GM12892 (cell line): ENCODE data around the gene IL2RA.

ENCODE experiments used
- DNase-seq: peaks from one replicate; pipeline ENCODE4 v3.0.0; 2011; ENCODE audit not compliant: insufficient read length
- FAIRE-seq: peaks from 2 replicates; lab custom pipeline; 2011; peaks lifted over from hg19 to GRCh38; lab: Jason Lieb, UNC
- POLR2A ChIP-seq: IDR thresholded peaks from 2 replicates; pipeline ENCODE4 v1.6.1; 2011; ENCODE audit warnings: low read depth, low read length, control low read depth
- POLR2AphosphoS5 ChIP-seq: IDR thresholded peaks from 2 replicates; pipeline ENCODE4 v1.6.1; 2011; ENCODE audit warnings: low read depth, low read length, control low read depth
- TAF1 ChIP-seq: IDR thresholded peaks from 2 replicates; pipeline ENCODE4 v1.6.1; 2011; ENCODE audit warnings: low read depth, mild to moderate bottlenecking, control low read depth, low read length, borderline replicate concordance

IL2RA gene

DNA sequence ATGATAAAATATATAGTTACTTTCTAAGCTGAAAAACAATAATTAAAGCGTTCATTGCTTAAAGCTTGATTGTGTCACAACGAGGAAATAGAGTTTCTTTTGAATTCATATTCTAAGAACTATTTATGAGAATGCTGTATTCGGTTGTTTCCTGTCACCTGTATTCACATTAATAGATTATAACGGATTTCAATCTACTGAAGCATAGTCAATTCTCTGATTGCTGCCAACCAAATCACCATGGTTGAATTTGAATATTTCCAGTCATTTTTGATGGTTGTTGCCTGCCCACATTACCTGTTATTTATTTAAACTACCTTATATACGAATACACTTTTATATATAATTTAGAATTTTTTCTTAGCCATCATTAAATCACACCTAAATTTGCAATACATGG, 22.0 kb downstream of the IL2RA start:
- TF ChIP-seq POLR2AphosphoS5 (no peak), TAF1 (no peak), POLR2A (no peak)
- DNase-seq: no peak
- no peak for FAIRE-seq

DNA sequence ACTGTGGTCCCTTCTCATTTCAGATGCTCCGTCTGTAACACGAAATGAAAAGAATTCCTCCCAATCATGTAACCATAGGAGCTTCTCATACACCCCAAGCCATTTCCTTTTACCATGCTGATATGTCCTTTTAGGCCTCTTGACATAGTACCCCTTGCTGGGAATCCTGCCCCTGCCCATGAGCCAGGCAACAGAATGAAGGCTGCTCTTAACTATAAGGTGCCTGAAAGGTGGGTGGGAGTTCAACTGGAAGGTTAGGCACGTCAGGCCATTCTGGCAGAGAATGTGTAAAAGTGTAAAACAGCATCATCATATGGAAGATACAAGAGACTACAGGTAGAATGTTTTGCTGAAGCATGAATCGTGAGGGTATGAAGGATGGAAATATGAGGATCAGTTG, 22.5 kb downstream of the IL2RA start:
- FAIRE-seq: no peak
- TF ChIP-seq TAF1 (no peak), POLR2A (no peak), POLR2AphosphoS5 (no peak)
- DNase-seq: no peak

DNA sequence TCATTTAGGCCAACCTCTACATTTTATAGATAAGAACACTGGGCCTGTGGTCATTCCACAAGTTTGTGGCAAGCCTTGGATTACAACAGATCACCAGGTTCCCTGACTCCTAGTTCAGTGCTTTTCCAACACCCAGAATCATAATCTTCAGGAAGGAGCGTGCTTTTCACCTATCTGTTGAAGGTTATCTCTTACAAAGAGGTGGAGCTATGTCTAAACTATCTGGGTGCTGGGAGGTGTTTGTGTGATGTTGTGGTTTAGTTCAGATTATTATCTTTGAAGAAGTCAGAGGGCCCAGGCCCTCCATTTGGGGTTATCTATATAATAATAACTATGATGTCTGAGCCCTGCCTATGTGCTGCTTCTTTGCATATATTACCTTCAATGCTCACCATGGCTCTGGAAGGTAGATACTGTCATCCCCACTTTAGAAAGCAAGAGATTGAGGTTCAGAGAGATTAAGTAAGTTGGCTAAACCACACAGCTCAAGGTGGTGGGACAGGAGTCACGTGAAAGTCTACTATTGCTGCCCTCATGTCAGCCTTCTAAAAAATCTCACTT, 24.0 kb downstream of the IL2RA start:
- no peak for FAIRE-seq
- TF ChIP-seq POLR2A (no peak), POLR2AphosphoS5 (no peak), TAF1 (no peak)
- no peak for DNase-seq

DNA sequence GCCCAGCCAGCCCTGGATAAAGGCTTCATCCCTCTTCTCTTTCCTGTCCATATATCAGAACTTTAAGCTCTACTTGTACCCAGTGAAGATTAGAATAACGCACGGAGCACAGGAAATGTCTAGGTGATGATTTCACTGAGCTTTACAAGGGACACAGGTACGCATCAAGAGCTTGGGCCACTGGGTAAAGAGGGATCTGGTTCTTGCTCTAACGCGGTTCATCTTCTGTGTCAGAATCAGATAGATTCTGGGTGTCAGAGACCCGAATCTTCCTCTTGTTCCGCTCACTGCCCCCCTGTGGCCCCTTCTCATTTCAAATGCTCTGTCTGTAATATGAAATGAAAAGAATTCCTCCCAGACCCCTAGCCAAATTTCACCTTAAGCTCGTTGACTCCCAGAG, 24.7 kb downstream of the IL2RA start:
- TF ChIP-seq TAF1 (no peak), POLR2AphosphoS5 (no peak), POLR2A (no peak)
- no peak for DNase-seq

DNA sequence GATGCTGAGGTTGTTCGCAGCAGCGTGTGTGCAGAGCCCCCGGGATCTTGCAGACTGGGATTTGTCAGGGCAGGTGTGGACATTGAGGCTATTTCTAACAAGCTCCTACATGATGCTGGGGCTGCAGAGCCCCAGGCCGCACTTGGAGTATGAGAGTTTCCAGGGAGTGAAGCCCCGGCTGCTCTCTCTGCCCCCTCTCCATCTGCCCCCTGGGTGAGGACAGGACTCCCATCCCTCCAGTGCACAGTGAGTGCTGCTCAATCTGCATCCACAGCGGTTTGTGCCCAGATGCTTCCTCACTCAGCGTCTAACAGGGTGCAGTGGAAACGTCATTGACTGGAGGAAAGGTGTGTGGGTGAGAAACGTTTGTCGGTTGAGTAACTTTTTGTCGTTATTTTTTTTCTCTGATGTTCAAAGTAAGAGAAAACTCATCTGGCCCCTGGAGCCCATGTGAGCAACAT, 25.3 kb downstream of the IL2RA start:
- DNase-seq (no peak), FAIRE-seq (peak; percentile 96)
- TF ChIP-seq POLR2AphosphoS5 (no peak), POLR2A (no peak), TAF1 (no peak)

More for the DNA sequence above, 24.7 kb downstream of the IL2RA start:
- no peak for FAIRE-seq

DNA sequence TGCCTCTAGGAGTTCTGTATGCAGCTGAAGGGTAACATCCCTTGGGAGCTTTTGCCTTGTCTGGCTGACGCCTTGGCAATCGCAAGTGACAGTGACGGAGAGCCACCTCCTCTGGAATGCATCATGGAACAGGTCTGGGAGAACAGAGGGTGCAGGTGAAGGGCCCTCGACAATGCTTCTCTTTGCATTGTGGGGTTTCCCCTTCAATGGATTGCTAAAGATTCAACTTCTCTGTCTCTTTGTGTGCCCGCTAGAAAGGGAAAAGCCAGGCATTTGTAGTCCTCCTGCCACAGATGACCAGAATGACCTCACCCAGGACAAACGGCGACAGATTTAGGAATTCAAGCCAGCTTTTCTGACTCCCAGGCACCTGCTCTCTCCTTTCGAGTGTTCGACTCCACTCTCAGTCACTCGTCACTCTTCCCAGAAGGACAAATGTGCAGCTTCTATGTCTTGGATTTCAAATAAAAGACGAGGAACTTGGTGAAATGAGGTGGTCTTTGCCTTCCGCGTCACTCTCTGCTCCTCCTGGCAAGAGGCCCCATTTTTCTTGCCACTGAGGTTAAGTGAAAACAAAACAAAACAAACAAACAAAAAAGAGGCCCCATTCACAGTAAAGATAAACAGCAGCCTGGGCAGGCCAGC, 26.1 kb downstream of the IL2RA start:
- FAIRE-seq (no peak), DNase-seq (no peak)
- no peak for TF ChIP-seq TAF1
- no peak for TF ChIP-seq POLR2A
- TF ChIP-seq POLR2AphosphoS5: no peak

DNA sequence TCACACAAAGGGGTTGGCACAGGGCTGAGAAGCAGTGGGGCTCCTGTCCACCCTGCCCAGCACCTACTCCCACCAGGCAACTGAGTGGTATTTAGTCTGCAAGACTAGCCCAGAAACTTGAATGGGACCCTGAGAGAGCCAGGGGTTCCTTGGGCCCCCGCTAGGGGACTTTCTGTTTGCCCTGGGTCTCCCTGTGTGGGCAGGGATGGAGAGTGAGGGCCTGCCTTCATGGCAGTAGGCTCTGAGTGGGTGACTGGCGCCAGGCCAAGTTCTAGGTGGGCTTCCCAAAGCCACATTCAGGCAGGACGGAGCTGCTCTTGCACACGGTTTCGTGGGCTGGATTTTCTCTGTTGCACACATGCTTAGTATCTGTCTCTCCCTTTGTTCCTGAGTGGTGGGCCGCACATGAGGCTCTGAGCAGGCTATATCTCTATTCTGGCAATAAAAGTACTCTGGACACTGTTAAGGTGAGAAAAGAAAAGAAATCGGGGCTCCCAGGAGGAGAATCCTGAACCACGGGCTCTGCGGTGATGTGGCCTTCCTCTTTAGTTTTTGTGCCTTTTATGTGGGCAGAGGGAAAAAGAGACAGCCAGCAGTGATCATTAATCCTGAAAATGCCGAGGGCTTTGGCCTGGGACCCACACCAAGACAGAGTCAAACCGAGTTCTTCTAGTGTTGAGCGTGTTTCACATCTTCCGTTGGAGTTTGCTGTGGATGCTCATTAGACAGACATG, 26.9 kb downstream of the IL2RA start:
- FAIRE-seq (no peak), DNase-seq (no peak)
- no peak for TF ChIP-seq POLR2A
- no peak for TF ChIP-seq POLR2AphosphoS5
- no peak for TF ChIP-seq TAF1

DNA sequence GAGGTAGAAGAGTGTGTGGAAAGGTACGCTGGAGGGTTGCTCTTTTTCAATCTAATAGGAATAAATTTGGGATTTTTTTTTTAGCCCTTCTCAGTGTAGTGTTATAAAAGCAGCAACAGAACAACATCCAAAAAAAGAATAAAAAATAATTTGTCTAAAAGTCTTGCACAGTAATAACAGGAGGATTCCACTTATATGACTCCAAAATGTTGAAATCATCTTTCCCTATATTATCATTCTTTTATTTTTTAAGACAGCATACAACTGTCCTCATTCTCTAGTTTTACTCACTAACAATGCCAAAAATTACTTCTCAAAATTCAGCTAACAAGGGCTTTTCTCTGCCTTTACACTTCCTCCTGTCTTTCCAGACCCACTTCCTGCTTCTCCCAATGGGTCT, 27.8 kb downstream of the IL2RA start:
- TF ChIP-seq POLR2A (no peak), POLR2AphosphoS5 (no peak), TAF1 (no peak)
- FAIRE-seq: no peak
- DNase-seq: no peak

DNA sequence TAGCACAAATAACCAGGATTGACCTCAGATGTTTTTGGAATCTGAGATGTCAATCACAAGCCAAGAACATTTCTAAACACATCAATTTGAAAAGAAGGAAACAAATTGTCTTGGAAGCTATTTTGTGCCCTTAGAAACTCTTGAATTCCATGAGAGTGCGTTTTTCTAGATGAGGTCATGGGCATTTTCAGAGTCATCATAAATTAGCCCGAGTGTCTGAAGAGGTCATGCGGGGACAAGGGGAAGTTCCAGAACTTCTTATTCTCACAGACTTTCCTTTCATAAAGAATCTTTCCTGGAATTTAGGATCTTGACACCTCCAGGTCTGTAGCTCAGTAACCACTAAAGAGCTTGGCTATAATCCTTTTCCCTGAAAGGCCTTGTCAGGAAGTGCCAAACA, 28.2 kb downstream of the IL2RA start:
- DNase-seq (no peak), FAIRE-seq (no peak)
- TF ChIP-seq POLR2A (no peak), POLR2AphosphoS5 (no peak), TAF1 (no peak)

DNA sequence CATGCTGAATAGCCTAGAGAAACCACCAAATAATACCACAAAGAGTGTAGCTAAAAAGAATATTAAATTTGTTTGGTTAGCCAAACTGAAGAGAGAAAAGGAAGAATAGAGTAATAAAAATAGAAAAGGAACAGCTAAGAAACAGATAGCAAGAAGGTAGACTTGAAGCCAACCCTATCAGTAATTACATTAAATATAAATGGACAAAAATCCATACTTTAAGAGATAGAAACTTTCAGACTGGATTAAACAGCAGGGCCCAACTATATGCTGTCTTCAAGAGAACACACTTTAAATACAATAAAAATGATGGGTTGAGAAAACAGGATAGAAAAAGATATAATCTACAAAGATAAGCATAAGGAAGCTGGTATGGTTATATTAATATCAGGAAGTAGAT, 31.2 kb downstream of the IL2RA start:
- FAIRE-seq: no peak
- TF ChIP-seq POLR2A: no peak
- no peak for TF ChIP-seq POLR2AphosphoS5
- no peak for TF ChIP-seq TAF1
- no peak for DNase-seq

DNA sequence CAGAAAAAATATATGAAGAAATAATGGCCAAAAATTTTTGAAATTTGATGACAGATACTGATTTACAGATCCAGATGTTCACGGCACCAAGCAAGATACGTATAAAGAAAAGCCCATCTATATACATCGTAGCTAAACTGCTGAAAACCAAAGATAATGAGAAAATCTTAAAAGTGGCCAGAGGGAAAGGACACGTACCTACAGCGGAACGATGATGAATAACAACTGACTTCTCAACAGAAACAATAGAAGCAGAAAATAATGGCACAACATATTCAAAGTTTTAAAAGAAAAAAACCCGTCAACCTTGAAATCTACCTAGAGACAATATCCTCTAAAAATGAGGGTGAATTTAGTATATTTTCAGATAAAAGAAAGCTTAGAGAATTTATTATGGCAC, 31.9 kb downstream of the IL2RA start:
- FAIRE-seq (no peak), DNase-seq (no peak)
- TF ChIP-seq POLR2AphosphoS5: no peak

DNA sequence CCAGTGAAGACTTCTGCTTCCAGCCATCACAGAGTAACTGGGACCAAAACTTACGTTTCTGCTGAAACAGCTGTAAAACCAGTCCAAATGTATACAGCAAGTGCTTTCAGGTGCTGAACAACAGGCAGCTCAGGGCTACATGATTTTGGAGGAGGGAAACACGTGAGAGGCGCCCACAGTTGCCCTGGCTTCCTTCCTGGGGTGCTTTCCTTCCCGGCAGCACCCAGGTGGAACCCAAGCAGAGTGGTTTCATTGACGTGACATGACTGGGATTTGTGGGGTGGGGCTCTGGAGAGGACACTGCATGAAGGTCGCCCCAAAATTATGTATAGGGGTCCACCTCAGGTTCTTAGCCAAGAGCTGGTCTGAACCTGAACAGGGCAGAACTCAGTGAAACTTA, 34.2 kb downstream of the IL2RA start:
- no peak for TF ChIP-seq TAF1
- no peak for TF ChIP-seq POLR2AphosphoS5
- no peak for TF ChIP-seq POLR2A
- FAIRE-seq (no peak), DNase-seq (no peak)
